ENCODE results near the gene HBEGF. TPM values are rescaled to one million over a fixed set of nuclear protein-coding genes. Genes with fewer than 3 reads are reported as not detected.

HBEGF gene
- total RNA-seq, 1 donor from 2014 or later: 21.7 TPM

- DNase-seq: no peak
- no peak for ATAC-seq (ENCODE audit: poor library complexity)
- intact Hi-C loops (cut with DNase I): no loop called here
These were observed 4.1 kb downstream of the HBEGF start for GRCh38 chr5:140342287-140342686.

- intact Hi-C loops (cut with DNase I): no loop called here
- ATAC-seq (ENCODE audit: poor library complexity) (peak; percentile 56), DNase-seq (peak; percentile 77)
These were observed 4.8 kb downstream of the HBEGF start for GRCh38 chr5:140341591-140341990.

- DNase-seq (no peak), ATAC-seq (ENCODE audit: poor library complexity) (no peak)
- intact Hi-C loops (cut with DNase I): no loop called here
These were observed 5.7 kb downstream of the HBEGF start for GRCh38 chr5:140340605-140341121.

- intact Hi-C loops (cut with DNase I): loop anchor here (5.0 kb wide), 1 partner anchor 37 kb away; the partner anchor contains the start of gene PFDN1
These were observed 6.8 kb downstream of the HBEGF start for GRCh38 chr5:140339636-140340035.

GRCh38 chr5:140338908-140339307, 7.5 kb downstream of the HBEGF start:
- ATAC-seq (ENCODE audit: poor library complexity): no peak
- no peak for DNase-seq
- intact Hi-C loops (cut with DNase I): loop anchor here (5.0 kb wide), 1 partner anchor 37 kb away; the partner anchor contains the start of gene PFDN1

More at GRCh38 chr5:140339636-140340035, 6.8 kb downstream of the HBEGF start:
- DNase-seq (no peak), ATAC-seq (ENCODE audit: poor library complexity) (no peak)

GRCh38 chr5:140338336-140338735, 8.1 kb downstream of the HBEGF start:
- ATAC-seq (ENCODE audit: poor library complexity) (no peak), DNase-seq (no peak)
- intact Hi-C loops (cut with DNase I): loop anchor here (5.0 kb wide), 1 partner anchor 36 kb away; the partner anchor contains the start of gene PFDN1

- intact Hi-C loops (cut with DNase I): loop anchor here (5.0 kb wide), 1 partner anchor 36 kb away; the partner anchor contains the start of gene PFDN1
- ATAC-seq (ENCODE audit: poor library complexity) (no peak), DNase-seq (no peak)
These were observed 8.5 kb downstream of the HBEGF start for GRCh38 chr5:140337880-140338279.

GRCh38 chr5:140336388-140336787, 10.0 kb downstream of the HBEGF start:
- peak; percentile 51 for DNase-seq
- intact Hi-C loops (cut with DNase I): loop anchor here (5.0 kb wide), 1 partner anchor 34 kb away; the partner anchor contains the start of gene PFDN1
- peak; percentile 59 for ATAC-seq (ENCODE audit: poor library complexity)

- intact Hi-C loops (cut with DNase I): no loop called here
- ATAC-seq (ENCODE audit: poor library complexity) (no peak), DNase-seq (no peak)
These were observed 14.8 kb downstream of the HBEGF start for GRCh38 chr5:140331638-140332037.

- ATAC-seq (ENCODE audit: poor library complexity) (peak; percentile 42), DNase-seq (no peak)
- intact Hi-C loops (cut with DNase I): no loop called here
These were observed 16.5 kb downstream of the HBEGF start for GRCh38 chr5:140329739-140330481.

- intact Hi-C loops (cut with DNase I): no loop called here
- no peak for ATAC-seq (ENCODE audit: poor library complexity)
- no peak for DNase-seq
These were observed 18.2 kb downstream of the HBEGF start for GRCh38 chr5:140328036-140328764.

GRCh38 chr5:140327589-140327988, 18.8 kb downstream of the HBEGF start:
- ATAC-seq (ENCODE audit: poor library complexity) (no peak), DNase-seq (no peak)
- intact Hi-C loops (cut with DNase I): no loop called here

GRCh38 chr5:140325486-140325885, 20.9 kb downstream of the HBEGF start:
- DNase-seq: no peak
- intact Hi-C loops (cut with DNase I): no loop called here
- no peak for ATAC-seq (ENCODE audit: poor library complexity)

GRCh38 chr5:140324617-140325241, 21.7 kb downstream of the HBEGF start:
- ATAC-seq (ENCODE audit: poor library complexity) (no peak), DNase-seq (no peak)
- intact Hi-C loops (cut with DNase I): no loop called here

GRCh38 chr5:140324041-140324600, 22.3 kb downstream of the HBEGF start:
- DNase-seq: no peak
- intact Hi-C loops (cut with DNase I): no loop called here
- ATAC-seq (ENCODE audit: poor library complexity): no peak

- peak; percentile 63 for DNase-seq
- peak; percentile 83 for ATAC-seq (ENCODE audit: poor library complexity)
- intact Hi-C loops (cut with DNase I): no loop called here
These were observed 23.4 kb downstream of the HBEGF start for GRCh38 chr5:140322751-140323731.

- ATAC-seq (ENCODE audit: poor library complexity): peak; percentile 66
- peak; percentile 75 for DNase-seq
- intact Hi-C loops (cut with DNase I): no loop called here
These were observed 24.6 kb downstream of the HBEGF start for GRCh38 chr5:140321796-140322195.

GRCh38 chr5:140319833-140320232, 26.6 kb downstream of the HBEGF start:
- intact Hi-C loops (cut with DNase I): no loop called here
- no peak for DNase-seq
- no peak for ATAC-seq (ENCODE audit: poor library complexity)
